H9 (cell line): Measurements from ENCODE around the gene BANP. TPM values are rescaled to one million over a fixed set of nuclear protein-coding genes. Genes with fewer than 3 reads are reported as not detected.
A peak's percentile ranks its signal among the peaks of the same experiment; 100 is the strongest.

Source experiments
- DNase-seq: peaks from one replicate; pipeline ENCODE4 v3.0.0-alpha.2; 2017
- H2AFZ ChIP-seq: one replicate; pipeline ENCODE4 v1.6.1; 2013; ENCODE audit warnings: mild to moderate bottlenecking, low read length, control low read depth, moderate library complexity
- H2AK5ac ChIP-seq: 2 replicates; pipeline ENCODE4 v1.6.1; 2013; ENCODE audit warnings: low read length, control low read depth, mixed read lengths; ENCODE audit not compliant: insufficient read length
- H2BK120ac ChIP-seq: one replicate; pipeline ENCODE4 v1.6.1; 2013; ENCODE audit warnings: low read depth, mild to moderate bottlenecking, low read length, control low read depth, inconsistent platforms; ENCODE audit not compliant: poor library complexity, severe bottlenecking
- H2BK12ac ChIP-seq: 2 replicates; pipeline ENCODE4 v1.6.1; 2013; ENCODE audit warnings: low read length, control low read depth, mixed read lengths, low read depth; ENCODE audit not compliant: insufficient read length
- H2BK15ac ChIP-seq: 2 replicates; pipeline ENCODE4 v1.6.1; 2013; ENCODE audit warnings: low read depth, low read length, control low read depth
- H2BK20ac ChIP-seq: one replicate; pipeline ENCODE4 v1.6.1; 2013; ENCODE audit warnings: low read depth, mild to moderate bottlenecking, low read length, control low read depth, inconsistent platforms; ENCODE audit not compliant: poor library complexity, severe bottlenecking
- H2BK5ac ChIP-seq: 2 replicates; pipeline ENCODE4 v1.6.1; 2013; ENCODE audit warnings: low read length, control low read depth, mixed read lengths; ENCODE audit not compliant: insufficient read length
- H3K14ac ChIP-seq: 2 replicates; pipeline ENCODE4 v1.6.1; 2013; ENCODE audit warnings: low read length, control low read depth; ENCODE audit not compliant: insufficient read depth
- H3K18ac ChIP-seq: 2 replicates; pipeline ENCODE4 v1.6.1; 2013; ENCODE audit warnings: low read depth, mild to moderate bottlenecking, mixed read lengths, low read length, control low read depth; ENCODE audit not compliant: insufficient read length
- H3K23ac ChIP-seq: 2 replicates; pipeline ENCODE4 v1.6.1; 2013; ENCODE audit warnings: low read length, control low read depth, mixed read lengths, low read depth; ENCODE audit not compliant: insufficient read length
- H3K23me2 ChIP-seq: 2 replicates; pipeline ENCODE4 v1.6.1; 2013; ENCODE audit warnings: low read depth, mild to moderate bottlenecking, mixed read lengths, low read length, control low read depth; ENCODE audit not compliant: insufficient read length, poor library complexity, severe bottlenecking
- H3K27ac ChIP-seq: 2 replicates; pipeline ENCODE4 v1.5.1; 2013; ENCODE audit warnings: low read length, control low read depth, mixed read lengths, low read depth; ENCODE audit not compliant: insufficient read length
- H3K27me3 ChIP-seq: 2 replicates; pipeline ENCODE4 v1.6.1; 2013; ENCODE audit warnings: low read length, control low read depth, inconsistent platforms; ENCODE audit not compliant: insufficient read depth
- H3K4ac ChIP-seq: 2 replicates; pipeline ENCODE4 v1.6.1; 2013; ENCODE audit warnings: low read depth, mild to moderate bottlenecking, control low read depth, inconsistent platforms, low read length, moderate library complexity
- H3K4me1 ChIP-seq: 2 replicates; pipeline ENCODE4 v1.6.1; 2013; ENCODE audit warnings: low read length, control low read depth, inconsistent platforms; ENCODE audit not compliant: insufficient read depth
- H3K4me2 ChIP-seq: 2 replicates; pipeline ENCODE4 v1.6.1; 2013; ENCODE audit warnings: low read length, control low read depth, mixed read lengths; ENCODE audit not compliant: insufficient read length, insufficient read depth
- H3K56ac ChIP-seq: 2 replicates; pipeline ENCODE4 v1.6.1; 2013; ENCODE audit warnings: low read depth, mild to moderate bottlenecking, mixed read lengths, low read length, control low read depth; ENCODE audit not compliant: insufficient read length
- H3K79me1 ChIP-seq: 2 replicates; pipeline ENCODE4 v1.6.1; 2013; ENCODE audit warnings: low read depth, mild to moderate bottlenecking, moderate library complexity, low read length, control low read depth, inconsistent platforms; ENCODE audit not compliant: insufficient read depth, poor library complexity, severe bottlenecking
- H3K79me2 ChIP-seq: 2 replicates; pipeline ENCODE4 v1.6.1; 2013; ENCODE audit warnings: low read length, control low read depth, inconsistent platforms; ENCODE audit not compliant: insufficient read depth
- H3K9ac ChIP-seq: 2 replicates; pipeline ENCODE4 v1.6.1; 2013; ENCODE audit warnings: low read length, control low read depth, mixed read lengths; ENCODE audit not compliant: insufficient read length; ENCODE audit errors: extremely low read depth
- H3K9me3 ChIP-seq: one replicate; pipeline ENCODE4 v1.6.1; 2013; ENCODE audit warnings: low read depth, low read length, inconsistent platforms; ENCODE audit not compliant: control insufficient read depth
- H3T11ph ChIP-seq: one replicate; pipeline ENCODE4 v1.6.1; 2013; ENCODE audit warnings: mild to moderate bottlenecking, low read length, control low read depth, inconsistent platforms
- H4K20me1 ChIP-seq: one replicate; pipeline ENCODE4 v1.6.1; 2013; ENCODE audit not compliant: control insufficient read depth, insufficient read length, insufficient read depth
- H4K5ac ChIP-seq: 2 replicates; pipeline ENCODE4 v1.6.1; 2013; ENCODE audit warnings: low read depth, mild to moderate bottlenecking, mixed read lengths, low read length, control low read depth; ENCODE audit not compliant: insufficient read length
- H4K8ac ChIP-seq: replicated peaks from 2 replicates; pipeline ENCODE4 v1.6.1; 2013; ENCODE audit warnings: low read length, control low read depth, mixed read lengths, low read depth; ENCODE audit not compliant: insufficient read length
- H4K91ac ChIP-seq: 2 replicates; pipeline ENCODE4 v1.6.1; 2013; ENCODE audit warnings: low read depth, mild to moderate bottlenecking, moderate library complexity, mixed read lengths, low read length, control low read depth; ENCODE audit not compliant: insufficient read length
- H3K27ac Mint-ChIP-seq, 3 experiments: 2 replicates in 2 of 3; 3 replicates in 1 of 3; pipeline ENCODE4 v1.8.0; 2020 to 2021; ENCODE audit warnings: mixed read lengths in 3 of 3, mild to moderate bottlenecking in 1 of 3, moderate library complexity in 1 of 3
- H3K27me3 Mint-ChIP-seq: 2 replicates; pipeline ENCODE4 v1.8.0; 2021; ENCODE audit warnings: low read depth, mild to moderate bottlenecking, moderate library complexity, mixed read lengths
- H3K36me3 Mint-ChIP-seq, 3 experiments: 2 replicates in 2 of 3; 3 replicates in 1 of 3; pipeline ENCODE4 v1.8.0; 2020 to 2021; ENCODE audit warnings: low read depth in 3 of 3, mixed read lengths in 3 of 3; ENCODE audit not compliant: insufficient read depth in 1 of 3
- H3K4me1 Mint-ChIP-seq, 2 experiments: 2 replicates each; pipeline ENCODE4 v1.8.0; 2020; ENCODE audit warnings: mixed read lengths in 2 of 2
- H3K4me3 Mint-ChIP-seq, 2 experiments: 2 replicates in 1 of 2; 3 replicates in 1 of 2; pipeline ENCODE4 v1.8.0; 2020 to 2021; ENCODE audit warnings: mild to moderate bottlenecking in 2 of 2, mixed read lengths in 2 of 2, moderate library complexity in 1 of 2
- H3K9me3 Mint-ChIP-seq, 2 experiments: 2 replicates in 1 of 2; 3 replicates in 1 of 2; pipeline ENCODE4 v1.8.0; 2020; ENCODE audit warnings: mild to moderate bottlenecking in 2 of 2, mixed read lengths in 2 of 2, moderate library complexity in 1 of 2
- CTCF ChIP-seq: fragments of 200-600 bp; sonication (generic); conservative IDR thresholded peaks from 3 replicates; pipeline ENCODE4 v1.8.0; 2021; ENCODE audit warnings: antibody characterized with exemption, mild to moderate bottlenecking
- WGBS: extraction: QIAGEN DNeasy Blood & Tissue Kit; methylation state at CpG from one replicate; pipeline ENCODE4 v1.1.7; 2013; ENCODE audit warnings: missing lambda C conversion rate, low lambda C conversion rate, mixed read lengths; ENCODE audit not compliant: insufficient read length; ENCODE audit errors: extremely low coverage; 5-methylcytosine and 5-hydroxymethylcytosine counted together
- total RNA-seq: library from RNA; stranded (reverse); gene quantifications from 2 replicates; pipeline ENCODE4 v1.2.1, GENCODE V29; 2021

Gene BANP
- total RNA-seq, 1 experiment from 2014 or later = 24.9 TPM

- DNase-seq = no peak
- no peaks in the 10 kb centered on the region for H3K27me3 Mint-ChIP-seq
- Histone ChIP-seq H3K56ac (no peak overlapping the region), H3K23me2 (no peaks in the 10 kb centered on the region), H3T11ph (no peak overlapping the region), H4K20me1 (no peaks in the 10 kb centered on the region), H3K79me2 (no peaks in the 10 kb centered on the region), H2BK120ac (no peak overlapping the region), H2AK5ac (no peak overlapping the region), H4K8ac (no peak overlapping the region), H2BK15ac (no peak overlapping the region), H3K4ac (peak overlapping the region; percentile 56; the same call in 1 of the 2 replicates), H2AFZ (no peak overlapping the region), H3K27me3 (no peaks in the 10 kb centered on the region), H3K79me1 (no peaks in the 10 kb centered on the region), H3K27ac (no peak overlapping the region), H3K9ac (no peak overlapping the region), H4K91ac (no peak overlapping the region), H2BK12ac (no peak overlapping the region), H3K9me3 (peaks cover 4% of the 10 kb centered on the region), H3K4me1 (no peaks in the 10 kb centered on the region; the same call in 1 of the 2 replicates), H3K14ac (no peak overlapping the region), H3K18ac (no peak overlapping the region), H4K5ac (no peak overlapping the region), H3K23ac (no peak overlapping the region), H3K4me2 (no peak overlapping the region), H2BK5ac (no peak overlapping the region), H2BK20ac (no peak overlapping the region)
- no CpG with 5 or more reads among the region's 32 CpGs for WGBS
- H3K4me3 Mint-ChIP-seq = no peak overlapping the region
- no peak for TF ChIP-seq CTCF
- H3K4me1 Mint-ChIP-seq = peaks cover 5 to 18% of the 10 kb centered on the region in 2 experiments
- peaks cover 37 to 43% (median 38%) of the 10 kb centered on the region in 3 experiments for H3K36me3 Mint-ChIP-seq
- H3K9me3 Mint-ChIP-seq = peaks cover 1 to 7% of the 10 kb centered on the region in 2 experiments; a peak in 4 of 5 replicates
- peak overlapping the region; percentile 43 to 68 (median 55); a peak in 3 of 7 replicates for H3K27ac Mint-ChIP-seq
Measured at GRCh38 chr16:88014954-88015805, 63.9 kb downstream of the BANP start.
